Measurements from ENCODE around the gene AHRR.

DNA sequence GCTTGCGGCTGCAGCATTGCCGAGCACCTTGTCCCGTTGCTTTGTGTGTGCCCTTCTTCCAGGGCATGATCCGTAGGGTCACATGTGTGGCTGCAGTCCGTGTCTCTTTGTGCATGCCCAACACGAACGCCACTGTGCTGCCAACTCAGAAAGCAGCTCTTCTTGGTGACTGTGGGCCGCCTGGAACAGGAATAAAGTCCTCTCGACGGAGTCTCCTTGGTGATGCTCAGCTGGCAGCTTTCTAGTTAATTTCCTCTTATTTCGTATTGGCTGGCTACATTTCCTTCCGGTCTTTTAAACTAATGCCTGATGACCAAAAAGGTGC, 127.2 kb downstream of the AHRR start:
- TF ChIP-seq, protein P1, sequence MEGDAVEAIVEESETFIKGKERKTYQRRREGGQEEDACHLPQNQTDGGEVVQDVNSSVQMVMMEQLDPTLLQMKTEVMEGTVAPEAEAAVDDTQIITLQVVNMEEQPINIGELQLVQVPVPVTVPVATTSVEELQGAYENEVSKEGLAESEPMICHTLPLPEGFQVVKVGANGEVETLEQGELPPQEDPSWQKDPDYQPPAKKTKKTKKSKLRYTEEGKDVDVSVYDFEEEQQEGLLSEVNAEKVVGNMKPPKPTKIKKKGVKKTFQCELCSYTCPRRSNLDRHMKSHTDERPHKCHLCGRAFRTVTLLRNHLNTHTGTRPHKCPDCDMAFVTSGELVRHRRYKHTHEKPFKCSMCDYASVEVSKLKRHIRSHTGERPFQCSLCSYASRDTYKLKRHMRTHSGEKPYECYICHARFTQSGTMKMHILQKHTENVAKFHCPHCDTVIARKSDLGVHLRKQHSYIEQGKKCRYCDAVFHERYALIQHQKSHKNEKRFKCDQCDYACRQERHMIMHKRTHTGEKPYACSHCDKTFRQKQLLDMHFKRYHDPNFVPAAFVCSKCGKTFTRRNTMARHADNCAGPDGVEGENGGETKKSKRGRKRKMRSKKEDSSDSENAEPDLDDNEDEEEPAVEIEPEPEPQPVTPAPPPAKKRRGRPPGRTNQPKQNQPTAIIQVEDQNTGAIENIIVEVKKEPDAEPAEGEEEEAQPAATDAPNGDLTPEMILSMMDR (conservative IDR thresholded peaks at IDR 0.05; ENCODE audit: low read depth, low read length): no peak
- TF ChIP-seq EZH2 (IDR thresholded peaks at IDR 0.05; ENCODE audit: low read length, unreplicated experiment): no peak
